HCT116 (cell line): ENCODE measurements around the gene UNC45A. TPM values are rescaled to one million over a fixed set of nuclear protein-coding genes. Genes with fewer than 3 reads are reported as not detected.

Experiments
- ATAC-seq: fragments of 200-7000 bp; cut with Tn5 transposase; 2 replicates; pipeline ENCODE4 v1.9.1; 2020; ENCODE audit warnings: mild to moderate bottlenecking, moderate library complexity
- BruUV-seq: library from RNA; stranded (reverse); fragments of 400-500 nt; replicated peaks from 2 replicates; lab custom pipeline; 2021; lab: Mats Ljungman, UMichigan
- CTCF ChIA-PET: fragments of 300-600 bp; sonication (Branson Sonifier 250); formaldehyde crosslinking; loops from one replicate; lab custom pipeline; 2021; ENCODE audit warnings: antibody characterized with exemption; lab: Charles Lee
- POLR2A ChIA-PET: fragments of 300-600, 350-600 bp; sonication (Branson Sonifier 250); formaldehyde crosslinking; loops from one replicate; lab custom pipeline; 2021; ENCODE audit warnings: antibody characterized with exemption; lab: Charles Lee
- RAD21 ChIA-PET, 2 experiments: fragments of 300-600 bp; sonication (Branson Sonifier 250); formaldehyde crosslinking; loops; one replicate each; lab custom pipeline; 2023; ENCODE audit warnings: low total read pairs in 2 of 2; ENCODE audit not compliant: uncharacterized antibody in 2 of 2, unreplicated experiment in 2 of 2, low non-redundant PET in 1 of 2; lab: Charles Lee
- DNase-seq: peaks from one replicate; pipeline ENCODE4 v3.0.0-alpha.2; 2010; ENCODE audit warnings: low read depth, low spot score
- H2AFZ ChIP-seq: fragments of 200-600 bp; shearing (Covaris generic), sonication (generic); 2 replicates; pipeline ENCODE4 v1.6.1; 2017; ENCODE audit warnings: low read depth, mixed run types, mixed read lengths, antibody characterized with exemption, low read length; ENCODE audit not compliant: poor library complexity, severe bottlenecking
- H3K27ac ChIP-seq: 2 replicates; pipeline ENCODE4 v1.5.1; 2012; ENCODE audit warnings: low read depth, low read length
- H3K27me3 ChIP-seq: fragments of 200-600 bp; sonication (generic); 2 replicates; pipeline ENCODE4 v1.6.1; 2016; ENCODE audit warnings: mixed run types, low read length, mixed read lengths; ENCODE audit not compliant: insufficient read depth
- H3K36me3 ChIP-seq, 2 experiments: fragments of 200-500 bp in 1 of 2; fragments of 200-600 bp in 1 of 2; sonication (Bioruptor generic) in 1 of 2; sonication (generic) in 1 of 2; 2 replicates each; pipeline versions ENCODE4 v1.5.1 to v1.6.1; 2014 to 2016; ENCODE audit warnings: low read length in 2 of 2, inconsistent platforms in 1 of 2, mixed read lengths in 1 of 2, mixed run types in 1 of 2; ENCODE audit not compliant: insufficient read depth in 2 of 2, control insufficient read depth in 1 of 2
- H3K4me1 ChIP-seq, 2 experiments: fragments of 200-600 bp in 1 of 2; sonication (generic) in 1 of 2; 2 replicates each; pipeline versions ENCODE4 v1.5.1 to v1.6.1; 2012 to 2017; ENCODE audit warnings: low read length in 2 of 2, inconsistent platforms in 1 of 2, mild to moderate bottlenecking in 1 of 2, mixed read lengths in 1 of 2, mixed run types in 1 of 2, moderate library complexity in 1 of 2; ENCODE audit not compliant: insufficient read depth in 2 of 2, control insufficient read depth in 1 of 2
- H3K4me2 ChIP-seq: fragments of 200-600 bp; sonication (generic); 2 replicates; pipeline ENCODE4 v1.6.1; 2017; ENCODE audit warnings: mixed run types, low read length, mixed read lengths
- H3K4me3 ChIP-seq, 2 experiments: fragments of 200-600 bp in 1 of 2; sonication (generic) in 1 of 2; replicated peaks in 1 of 2; 2 replicates each; pipeline ENCODE4 v1.5.1; 2011 to 2016; ENCODE audit warnings: low read length in 2 of 2, control low read depth in 1 of 2, low read depth in 1 of 2, mild to moderate bottlenecking in 1 of 2, mixed read lengths in 1 of 2, mixed run types in 1 of 2
- H3K79me2 ChIP-seq: fragments of 200-600 bp; sonication (generic); 2 replicates; pipeline ENCODE4 v1.6.1; 2017; ENCODE audit warnings: mild to moderate bottlenecking, mixed run types, low read length, moderate library complexity, mixed read lengths; ENCODE audit not compliant: insufficient read depth
- H3K9ac ChIP-seq: fragments of 200-600 bp; sonication (generic); 2 replicates; pipeline ENCODE4 v1.6.1; 2016; ENCODE audit warnings: low read length, mixed read lengths
- H3K9me2 ChIP-seq: fragments of 200-600 bp; sonication (generic), shearing (Covaris generic); 2 replicates; pipeline ENCODE4 v1.6.1; 2017; ENCODE audit warnings: mixed run types, mild to moderate bottlenecking, moderate library complexity; ENCODE audit not compliant: insufficient read depth
- H3K9me3 ChIP-seq, 2 experiments: fragments of 200-500 bp in 1 of 2; fragments of 200-600 bp in 1 of 2; sonication (Bioruptor generic) in 1 of 2; sonication (generic) in 1 of 2; 2 replicates each; pipeline ENCODE4 v1.6.1; 2014 to 2017; ENCODE audit warnings: low read length in 2 of 2, mixed read lengths in 2 of 2, inconsistent platforms in 1 of 2, low read depth in 1 of 2, mild to moderate bottlenecking in 1 of 2, mixed run types in 1 of 2, moderate library complexity in 1 of 2; ENCODE audit not compliant: control insufficient read depth in 1 of 2, insufficient read depth in 1 of 2
- H4K20me1 ChIP-seq: fragments of 200-600 bp; sonication (generic), shearing (Covaris generic); 2 replicates; pipeline ENCODE4 v1.6.1; 2017; ENCODE audit warnings: mixed run types, mild to moderate bottlenecking, moderate library complexity; ENCODE audit not compliant: insufficient read depth
- CBX3 ChIP-seq: IDR thresholded peaks from 2 replicates; pipeline ENCODE4 v1.6.1; 2012; ENCODE audit warnings: low read depth
- EGR1 ChIP-seq: IDR thresholded peaks from 2 replicates; pipeline ENCODE4 v1.6.1; 2012; ENCODE audit warnings: low read depth
- FOSL1 ChIP-seq: IDR thresholded peaks from 2 replicates; pipeline ENCODE4 v1.6.1; 2012; ENCODE audit warnings: low read depth
- JUND ChIP-seq: IDR thresholded peaks from 2 replicates; pipeline ENCODE4 v1.6.1; 2012
- POLR2AphosphoS5 ChIP-seq: IDR thresholded peaks from 2 replicates; pipeline ENCODE4 v1.6.1; 2011; ENCODE audit warnings: mild to moderate bottlenecking, low read depth, low read length, moderate library complexity
- RAD21 ChIP-seq: IDR thresholded peaks from 2 replicates; pipeline ENCODE4 v1.6.1; 2012; ENCODE audit warnings: low read depth, mild to moderate bottlenecking
- SP1 ChIP-seq: IDR thresholded peaks from 2 replicates; pipeline ENCODE4 v1.6.1; 2012; ENCODE audit warnings: low read depth
- SRF ChIP-seq: IDR thresholded peaks from 2 replicates; pipeline ENCODE4 v1.6.1; 2012; ENCODE audit warnings: low read depth
- YY1 ChIP-seq: IDR thresholded peaks from 2 replicates; pipeline ENCODE4 v1.6.1; 2011; ENCODE audit warnings: low read length, low read depth, moderate library complexity, mild to moderate bottlenecking; ENCODE audit not compliant: insufficient replicate concordance; ENCODE audit errors: extremely low read depth
- ZFX ChIP-seq: fragments of 450-650 bp; IDR thresholded peaks from 2 replicates; pipeline ENCODE4 v1.6.1; 2017
- ZNF274 ChIP-seq: fragments of 200-500 bp; sonication (Bioruptor generic); IDR thresholded peaks from 2 replicates; pipeline ENCODE4 v1.6.1; 2014; ENCODE audit warnings: mild to moderate bottlenecking, low read depth, low read length, inconsistent platforms
- intact Hi-C: fragments of 100-400 bp; cut with micrococcal nuclease; formaldehyde crosslinking; loops from 2 replicates; pipeline ENCODE4 v1.10.0; 2022
- total RNA-seq: library from RNA; stranded (reverse); gene quantifications from one replicate; pipeline ENCODE4 v1.2.1, GENCODE V29; 2021; ENCODE audit not compliant: unreplicated experiment
- TF ChIP-seq, protein P1 (sequence below), 3 experiments: fragments of 200-600 bp in 1 of 3; sonication (generic) in 1 of 3; IDR thresholded peaks in 2 of 3; conservative IDR thresholded peaks in 1 of 3; 2 replicates each; pipeline ENCODE4 v1.5.1; 2012 to 2017; ENCODE audit warnings: low read depth in 2 of 3, low read length in 2 of 3, antibody characterized with exemption in 1 of 3, borderline replicate concordance in 1 of 3, control low read depth in 1 of 3, mild to moderate bottlenecking in 1 of 3, mixed read lengths in 1 of 3, mixed run types in 1 of 3, moderate library complexity in 1 of 3; ENCODE audit not compliant: insufficient read depth in 1 of 3
- TF ChIP-seq, protein P2 (sequence below): IDR thresholded peaks from 2 replicates; pipeline ENCODE4 v1.6.1; 2012
- TF ChIP-seq, protein P3 (sequence below): IDR thresholded peaks from 2 replicates; pipeline ENCODE4 v1.6.1; 2011; ENCODE audit warnings: mild to moderate bottlenecking, low read length, moderate library complexity; ENCODE audit not compliant: insufficient replicate concordance; ENCODE audit errors: extremely low read depth

UNC45A gene
- total RNA-seq, 1 experiment from 2014 or later: 95.4 TPM

DNA sequence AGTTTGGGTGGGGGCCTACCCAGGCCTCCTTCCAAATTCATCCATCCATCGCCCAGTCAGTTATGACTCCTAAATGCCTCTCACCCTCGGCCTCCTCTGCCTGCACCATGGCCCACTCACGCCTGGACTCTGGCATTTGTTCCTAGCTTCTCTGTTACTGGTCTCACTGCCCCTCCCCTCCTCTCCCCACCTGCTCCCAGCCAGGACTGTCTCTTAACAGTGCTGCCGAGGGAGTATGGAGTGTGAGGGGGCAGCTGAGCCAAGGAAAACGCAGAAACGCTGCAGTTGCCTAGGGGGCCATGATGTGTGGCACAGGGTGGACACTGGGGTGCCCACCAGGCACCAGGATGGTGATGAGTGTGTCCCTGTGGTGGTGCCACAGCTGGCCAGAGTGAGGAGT lies 22.7 kb downstream of the UNC45A start:
- TF ChIP-seq YY1 (no peak), ZFX (no peak), CBX3 (no peak), FOSL1 (no peak), RAD21 (no peak), SRF (no peak), EGR1 (no peak), ZNF274 (no peak), JUND (no peak), SP1 (no peak), POLR2AphosphoS5 (no peak)
- TF ChIP-seq, protein P1, sequence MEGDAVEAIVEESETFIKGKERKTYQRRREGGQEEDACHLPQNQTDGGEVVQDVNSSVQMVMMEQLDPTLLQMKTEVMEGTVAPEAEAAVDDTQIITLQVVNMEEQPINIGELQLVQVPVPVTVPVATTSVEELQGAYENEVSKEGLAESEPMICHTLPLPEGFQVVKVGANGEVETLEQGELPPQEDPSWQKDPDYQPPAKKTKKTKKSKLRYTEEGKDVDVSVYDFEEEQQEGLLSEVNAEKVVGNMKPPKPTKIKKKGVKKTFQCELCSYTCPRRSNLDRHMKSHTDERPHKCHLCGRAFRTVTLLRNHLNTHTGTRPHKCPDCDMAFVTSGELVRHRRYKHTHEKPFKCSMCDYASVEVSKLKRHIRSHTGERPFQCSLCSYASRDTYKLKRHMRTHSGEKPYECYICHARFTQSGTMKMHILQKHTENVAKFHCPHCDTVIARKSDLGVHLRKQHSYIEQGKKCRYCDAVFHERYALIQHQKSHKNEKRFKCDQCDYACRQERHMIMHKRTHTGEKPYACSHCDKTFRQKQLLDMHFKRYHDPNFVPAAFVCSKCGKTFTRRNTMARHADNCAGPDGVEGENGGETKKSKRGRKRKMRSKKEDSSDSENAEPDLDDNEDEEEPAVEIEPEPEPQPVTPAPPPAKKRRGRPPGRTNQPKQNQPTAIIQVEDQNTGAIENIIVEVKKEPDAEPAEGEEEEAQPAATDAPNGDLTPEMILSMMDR (IDR thresholded peaks at IDR 0.05 in 2 of 3, conservative IDR thresholded peaks at IDR 0.05 in 1 of 3; ENCODE audit: borderline replicate concordance in 1 of 3, insufficient read depth in 1 of 3, low read depth in 2 of 3, low read length in 2 of 3): no peak
- TF ChIP-seq, protein P2, sequence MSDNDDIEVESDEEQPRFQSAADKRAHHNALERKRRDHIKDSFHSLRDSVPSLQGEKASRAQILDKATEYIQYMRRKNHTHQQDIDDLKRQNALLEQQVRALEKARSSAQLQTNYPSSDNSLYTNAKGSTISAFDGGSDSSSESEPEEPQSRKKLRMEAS: no peak
- TF ChIP-seq, protein P3, sequence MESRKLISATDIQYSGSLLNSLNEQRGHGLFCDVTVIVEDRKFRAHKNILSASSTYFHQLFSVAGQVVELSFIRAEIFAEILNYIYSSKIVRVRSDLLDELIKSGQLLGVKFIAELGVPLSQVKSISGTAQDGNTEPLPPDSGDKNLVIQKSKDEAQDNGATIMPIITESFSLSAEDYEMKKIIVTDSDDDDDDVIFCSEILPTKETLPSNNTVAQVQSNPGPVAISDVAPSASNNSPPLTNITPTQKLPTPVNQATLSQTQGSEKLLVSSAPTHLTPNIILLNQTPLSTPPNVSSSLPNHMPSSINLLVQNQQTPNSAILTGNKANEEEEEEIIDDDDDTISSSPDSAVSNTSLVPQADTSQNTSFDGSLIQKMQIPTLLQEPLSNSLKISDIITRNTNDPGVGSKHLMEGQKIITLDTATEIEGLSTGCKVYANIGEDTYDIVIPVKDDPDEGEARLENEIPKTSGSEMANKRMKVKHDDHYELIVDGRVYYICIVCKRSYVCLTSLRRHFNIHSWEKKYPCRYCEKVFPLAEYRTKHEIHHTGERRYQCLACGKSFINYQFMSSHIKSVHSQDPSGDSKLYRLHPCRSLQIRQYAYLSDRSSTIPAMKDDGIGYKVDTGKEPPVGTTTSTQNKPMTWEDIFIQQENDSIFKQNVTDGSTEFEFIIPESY: no peak
- TF ChIP-seq, all 23 proteins: peak for 0
- Histone ChIP-seq H3K4me3 (no peak overlapping the region), H2AFZ (no peak overlapping the region), H3K4me1 (peaks cover 11 to 23% of the 10 kb centered on the region in 2 experiments), H3K79me2 (peaks cover 27% of the 10 kb centered on the region), H3K4me2 (no peak overlapping the region), H4K20me1 (no peaks in the 10 kb centered on the region), H3K27ac (no peak overlapping the region), H3K27me3 (no peaks in the 10 kb centered on the region), H3K9me2 (no peaks in the 10 kb centered on the region), H3K9me3 (no peaks in the 10 kb centered on the region), H3K36me3 (peaks cover 9 to 19% of the 10 kb centered on the region in 2 experiments), H3K9ac (no peak overlapping the region)
- ChIA-PET CTCF (interaction anchor here (1.1 to 2.6 kb wide), 2 partner anchors 23 to 25 kb away, joined by 6 to 8 read pairs; partner anchors contain the start of genes HDDC3 and UNC45A), RAD21 (no interaction called here), POLR2A (no interaction called here)
- DNase-seq (no peak), ATAC-seq (no peak)
- no TSS peak for BruUV-seq
- intact Hi-C loops: no loop called here
